HG02798 (cell line): ENCODE data around the gene ACKR3.

Experiments used
- ATAC-seq: cut with Tn5 transposase; IDR thresholded peaks from one replicate; pipeline ENCODE4 v1.9.1; 2021; ENCODE audit warnings: mild to moderate bottlenecking; ENCODE audit not compliant: unreplicated experiment, poor library complexity

The ACKR3 gene

DNA sequence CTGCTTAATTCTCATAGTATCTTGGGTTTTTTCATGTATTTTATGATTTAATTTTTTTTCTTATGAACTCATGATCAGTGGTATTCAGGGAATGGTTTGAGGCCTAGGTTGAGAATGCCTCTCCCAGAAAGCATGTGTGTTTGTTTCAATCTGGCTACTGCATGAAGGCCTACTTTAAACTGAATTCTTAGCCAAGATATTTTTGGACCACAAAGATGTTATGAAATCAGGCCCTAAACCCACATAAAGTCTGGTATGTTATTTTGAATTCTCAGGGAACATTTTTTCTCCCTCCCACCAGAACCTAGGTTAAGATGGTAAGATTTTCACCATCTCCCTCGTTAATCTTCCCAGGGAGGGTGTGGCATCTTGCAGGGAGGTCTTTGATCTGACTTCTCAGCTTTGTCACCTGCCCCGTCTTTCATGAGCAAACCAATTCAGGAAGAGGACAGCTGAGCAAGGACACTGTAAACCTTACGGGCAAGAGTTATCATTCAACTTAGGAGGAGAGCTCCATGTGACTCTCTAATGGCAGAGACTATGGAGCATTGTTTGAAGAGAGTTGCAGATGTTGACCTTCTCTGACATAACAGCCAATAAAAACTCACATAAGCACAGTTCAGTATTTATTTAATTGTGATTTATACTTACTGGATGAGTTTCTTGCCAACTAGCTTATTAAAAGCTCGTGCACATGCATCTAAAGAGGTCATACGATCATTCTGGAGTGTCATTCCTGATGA is 21.3 kb upstream of the ACKR3 start:
- ATAC-seq, result no peak

DNA sequence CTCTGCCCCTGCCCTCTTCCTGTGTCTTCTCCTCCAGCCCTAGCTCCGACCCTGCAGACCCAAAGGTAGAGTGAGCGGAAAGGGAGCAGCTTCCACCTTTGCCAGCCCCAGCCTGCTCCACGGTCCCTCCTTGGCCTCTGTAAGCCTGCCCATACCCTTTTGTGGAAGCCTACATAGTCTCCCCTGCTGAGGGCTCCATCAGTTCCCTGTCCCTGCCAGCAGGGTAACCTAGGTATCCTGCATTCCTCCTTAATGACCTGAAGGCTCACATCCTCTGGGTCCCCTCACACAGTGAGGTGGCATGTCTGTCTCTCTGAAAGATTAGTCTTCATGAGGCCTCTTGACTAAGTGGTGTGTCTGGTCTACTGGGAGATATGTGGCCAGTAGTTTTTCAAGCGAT is 20.5 kb upstream of the ACKR3 start:
- ATAC-seq, result no peak

DNA sequence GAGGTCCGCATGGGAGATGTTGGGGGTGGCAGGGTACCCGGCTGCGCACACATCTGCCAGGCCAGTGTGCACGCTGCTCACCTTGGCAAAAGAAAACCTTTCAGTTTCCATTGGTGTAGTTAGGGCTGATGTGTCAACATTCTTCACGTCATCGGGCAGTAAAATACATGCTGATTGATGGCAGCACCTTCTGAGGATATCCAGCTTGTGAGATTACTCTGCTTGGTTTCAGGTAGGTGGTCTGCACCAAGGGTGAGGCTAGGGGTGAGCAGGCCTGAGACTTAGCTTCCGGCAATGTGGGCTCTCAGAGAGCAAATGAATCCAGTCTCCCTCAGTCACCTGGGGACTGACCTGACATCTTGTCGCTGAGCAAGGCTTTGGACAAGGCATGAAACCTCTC is 19.3 kb upstream of the ACKR3 start:
- peak; percentile 13 for ATAC-seq

DNA sequence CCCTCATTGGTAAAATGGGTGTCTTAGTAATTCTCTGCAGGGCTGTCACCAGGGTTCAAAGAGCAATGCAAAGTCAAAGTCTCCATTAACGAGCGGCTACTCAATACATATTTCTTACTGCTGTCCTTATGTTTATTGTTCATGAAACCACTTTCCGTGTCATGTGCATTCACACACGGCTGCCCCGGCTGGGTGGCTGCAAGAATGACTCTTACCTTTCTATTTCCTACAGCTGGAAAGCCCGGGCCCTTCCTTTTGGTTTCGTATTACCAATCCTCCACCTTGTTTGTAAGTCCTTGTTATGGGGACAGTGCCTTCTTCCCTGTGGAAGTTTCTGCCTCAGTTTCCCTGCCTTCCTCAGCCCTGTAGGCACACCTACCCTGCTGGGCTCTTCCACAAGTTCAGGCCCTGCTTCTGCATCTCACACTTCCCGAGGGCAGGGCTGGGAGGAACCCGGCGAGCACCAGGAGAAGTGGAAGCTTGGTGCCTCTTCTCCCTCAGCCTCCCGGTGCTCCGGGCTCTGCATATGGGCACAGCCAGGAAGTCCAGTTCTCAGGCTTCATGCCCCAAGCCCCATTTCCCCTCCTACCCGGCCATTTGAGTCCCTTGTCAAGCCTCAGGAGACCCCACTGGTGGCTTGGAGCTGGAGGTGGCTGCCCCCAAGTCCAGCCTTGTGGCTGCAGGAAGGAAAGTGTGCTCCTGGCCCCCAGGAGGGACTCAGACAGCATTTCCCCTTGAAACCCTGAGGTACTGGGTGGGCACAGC is 18.7 kb upstream of the ACKR3 start:
- peak; percentile 56 for ATAC-seq

DNA sequence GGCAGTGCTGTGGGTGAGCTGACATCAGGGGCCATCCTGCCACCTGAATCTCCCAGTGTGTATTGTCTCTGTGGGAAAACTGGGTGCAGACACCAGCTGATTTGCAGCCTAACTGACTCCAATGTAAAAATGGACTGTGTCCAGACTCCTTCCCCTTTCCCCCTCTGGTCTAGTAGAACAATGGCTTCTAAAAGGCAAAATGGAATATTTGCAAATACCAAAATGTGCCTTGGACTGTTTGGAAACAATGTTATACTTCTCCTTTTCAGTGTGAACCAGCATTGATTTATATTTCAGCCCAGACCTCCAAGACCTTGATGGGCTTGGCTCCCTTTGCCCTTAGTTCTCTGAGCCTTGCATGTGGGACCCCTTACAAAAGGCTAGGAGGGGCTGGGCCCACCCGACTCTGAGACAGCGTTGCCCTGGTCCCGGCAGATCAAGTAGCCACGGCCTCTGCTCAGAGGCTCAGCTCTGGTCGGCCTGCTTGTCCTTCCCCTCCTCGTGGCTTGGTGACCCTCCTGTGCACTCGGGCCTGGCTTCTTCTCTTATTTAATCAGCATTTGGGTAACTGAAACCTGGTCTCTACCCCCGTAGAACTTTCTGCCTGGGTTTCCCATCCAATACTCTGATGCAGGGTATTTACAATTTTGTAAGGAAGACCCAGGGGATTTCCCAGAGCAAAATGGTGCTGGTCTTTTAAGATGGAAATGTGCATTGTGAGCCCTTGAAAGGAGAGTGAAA is 18.0 kb upstream of the ACKR3 start:
- ATAC-seq, result peak; percentile 35

DNA sequence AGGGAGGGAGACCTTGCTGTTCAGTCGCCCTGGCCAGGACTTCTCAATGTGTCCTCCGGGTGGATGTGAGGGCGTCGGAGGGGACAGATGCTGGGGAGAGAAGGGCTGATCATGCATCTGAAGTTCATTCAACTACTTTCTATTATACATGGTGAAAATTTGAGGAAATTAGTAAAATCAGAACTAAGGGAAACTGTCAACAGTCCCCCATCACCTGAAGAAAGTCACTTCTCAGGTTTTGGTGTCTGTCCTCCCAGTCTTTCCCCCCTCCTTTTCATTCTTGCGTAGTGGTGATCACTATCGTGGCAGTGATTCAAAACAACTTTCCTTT is 17.4 kb upstream of the ACKR3 start:
- ATAC-seq, result peak; percentile 14

DNA sequence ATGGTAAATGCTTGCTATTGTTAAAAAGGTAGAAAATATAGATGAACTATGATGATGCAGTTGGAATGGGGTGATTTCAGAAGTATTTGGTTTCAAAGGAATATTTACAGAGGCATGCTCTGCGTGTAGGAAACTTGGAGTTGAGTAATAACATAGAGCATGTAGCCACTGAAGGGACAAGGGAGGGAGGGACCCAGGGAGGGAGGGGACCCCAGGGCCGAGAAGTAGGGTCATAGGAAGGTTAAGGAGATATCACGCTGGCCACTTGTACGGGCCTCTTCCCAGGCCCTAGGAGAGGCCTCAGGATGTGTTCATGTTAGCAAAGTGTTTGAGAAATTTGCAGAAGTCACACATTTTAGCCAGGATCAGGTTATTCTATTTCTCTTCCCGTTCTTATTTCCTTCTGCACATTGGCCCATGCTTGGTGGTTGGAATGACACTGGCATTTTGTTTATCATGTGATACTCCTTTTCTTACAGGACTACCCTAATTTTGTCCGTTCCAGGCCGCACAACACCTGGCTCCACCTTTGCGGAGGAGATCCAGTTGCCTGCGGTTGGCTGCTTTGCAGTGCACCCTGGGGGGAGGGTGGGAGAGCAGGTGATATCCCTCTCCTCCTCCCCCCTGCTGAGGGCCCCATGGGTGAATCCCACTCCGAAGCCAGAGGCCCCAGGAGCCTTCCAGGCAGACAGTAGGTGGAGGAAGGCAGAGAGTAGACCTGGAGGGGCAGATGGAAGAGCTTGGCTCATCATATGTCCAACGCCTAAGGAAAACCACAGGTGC is 16.9 kb upstream of the ACKR3 start:
- ATAC-seq, result no peak

DNA sequence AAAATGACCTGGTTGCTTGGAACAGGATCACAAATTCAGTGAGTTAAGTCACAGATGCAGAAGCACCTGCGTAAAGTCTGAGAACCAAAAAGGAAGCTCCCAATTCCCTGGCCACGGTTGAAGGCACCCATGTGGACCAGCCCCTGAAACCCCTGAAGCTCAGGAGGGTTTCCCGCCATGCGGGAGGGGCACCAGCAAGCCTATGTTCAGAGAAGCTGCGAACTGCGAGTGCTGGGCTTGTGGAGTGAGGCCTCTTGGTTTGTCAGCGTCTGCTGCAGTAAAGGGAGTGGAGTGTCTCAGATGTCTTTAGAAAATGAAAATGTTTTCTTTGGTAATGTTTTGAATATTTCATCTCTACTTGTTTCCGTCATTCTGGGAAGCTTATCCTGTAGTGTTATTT is 16.1 kb upstream of the ACKR3 start:
- no peak for ATAC-seq

DNA sequence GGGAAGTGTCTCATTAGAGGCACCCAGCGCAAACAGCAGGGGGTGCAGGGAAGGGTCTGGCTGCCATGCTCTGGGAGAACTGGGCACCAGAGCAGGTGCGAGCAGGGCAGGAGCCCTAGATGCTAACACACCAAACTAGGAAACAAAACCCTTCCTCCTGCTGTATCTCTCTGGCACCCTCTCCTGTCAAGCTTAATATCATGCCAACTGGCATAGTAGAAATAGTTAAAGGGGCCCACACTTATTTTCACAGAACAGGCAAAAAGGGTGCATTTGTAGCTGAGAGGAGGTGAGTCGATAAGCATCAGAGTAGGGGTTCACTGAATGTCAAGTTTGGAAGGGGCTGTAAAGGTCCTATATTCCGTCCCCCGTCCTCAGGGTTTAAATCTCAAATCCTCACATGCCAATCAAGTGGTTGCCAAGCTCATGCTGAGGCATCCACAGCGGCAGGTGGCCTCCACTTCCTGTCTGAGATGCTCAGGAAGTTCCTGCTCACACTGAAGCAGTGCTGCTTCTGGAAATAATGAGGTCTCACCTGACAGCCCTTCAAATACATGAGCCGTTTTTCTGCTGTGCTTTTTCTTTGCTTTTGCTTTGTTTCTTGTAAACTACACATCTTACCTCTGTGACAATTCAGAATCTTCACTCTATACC is 14.9 kb upstream of the ACKR3 start:
- ATAC-seq, result no peak

DNA sequence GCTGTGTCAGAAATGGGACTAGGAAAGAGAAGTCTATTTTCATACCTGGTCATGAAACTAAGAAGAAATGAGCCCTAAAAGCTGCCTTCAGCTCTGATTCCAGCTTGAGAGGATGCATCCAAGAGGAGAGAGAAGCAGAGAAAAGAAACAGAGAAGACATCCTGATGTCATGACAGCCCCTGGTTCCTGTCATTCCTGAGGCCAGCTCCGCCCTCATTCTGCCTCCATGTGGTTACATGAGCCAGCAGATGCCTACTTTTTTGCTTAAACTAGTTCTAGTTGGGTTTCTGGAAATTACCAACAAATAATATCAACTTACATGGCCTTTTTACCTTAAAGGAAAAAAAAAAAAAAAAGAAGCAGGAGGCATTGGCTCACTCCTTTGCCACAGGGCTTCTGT is 14.1 kb upstream of the ACKR3 start:
- ATAC-seq, result no peak

DNA sequence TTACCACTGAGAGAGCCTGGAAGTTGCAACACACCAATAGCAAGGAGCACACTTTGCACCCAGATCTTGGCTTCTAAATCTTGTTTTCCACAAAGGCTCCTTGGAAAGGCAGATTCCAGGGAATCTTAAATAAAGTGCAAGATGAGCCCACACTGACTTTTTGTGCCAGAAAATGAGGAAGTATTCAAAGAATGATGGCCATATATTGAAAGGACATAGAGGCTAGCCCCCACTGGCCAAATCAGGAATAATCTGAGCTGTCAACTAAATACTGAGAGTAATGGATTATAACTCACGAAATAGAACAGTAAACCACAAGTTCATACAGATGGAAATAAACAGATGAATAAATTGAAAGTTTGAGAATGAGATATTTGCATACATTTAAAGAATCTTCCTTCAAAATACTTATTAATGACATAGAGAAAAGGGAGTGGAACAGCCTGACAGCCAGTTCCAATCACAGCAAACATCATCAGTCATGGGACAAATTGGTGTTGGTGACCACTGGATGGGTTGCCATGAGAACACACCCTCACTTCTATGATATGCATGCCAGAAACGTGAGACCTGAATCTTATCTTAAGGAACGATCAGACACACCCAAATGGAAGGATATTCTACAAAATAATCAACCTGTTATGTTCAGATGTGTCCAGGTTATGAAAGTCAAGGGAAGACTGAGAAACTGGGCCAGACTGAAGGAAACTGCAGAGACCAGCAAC is 12.2 kb upstream of the ACKR3 start:
- no peak for ATAC-seq

DNA sequence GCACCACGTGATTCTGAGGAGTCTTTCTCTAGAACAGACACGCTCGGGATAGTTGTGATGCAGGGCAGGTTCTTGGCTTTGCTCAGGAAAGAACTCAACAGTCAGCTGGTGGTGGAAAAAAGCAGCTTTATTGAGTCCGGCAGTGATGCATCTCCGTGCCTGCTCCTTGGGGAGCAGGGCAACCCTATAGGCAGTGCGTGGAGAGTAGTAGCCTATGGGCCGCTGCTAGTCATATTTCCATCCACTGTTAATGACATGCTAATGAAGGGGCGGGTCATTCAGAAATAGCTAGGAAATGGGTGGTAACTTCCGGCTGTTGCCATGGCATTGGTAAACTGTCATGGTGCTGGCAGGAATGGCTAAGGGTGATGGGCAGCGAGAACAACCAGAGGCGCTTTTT is 11.6 kb upstream of the ACKR3 start:
- no peak for ATAC-seq

DNA sequence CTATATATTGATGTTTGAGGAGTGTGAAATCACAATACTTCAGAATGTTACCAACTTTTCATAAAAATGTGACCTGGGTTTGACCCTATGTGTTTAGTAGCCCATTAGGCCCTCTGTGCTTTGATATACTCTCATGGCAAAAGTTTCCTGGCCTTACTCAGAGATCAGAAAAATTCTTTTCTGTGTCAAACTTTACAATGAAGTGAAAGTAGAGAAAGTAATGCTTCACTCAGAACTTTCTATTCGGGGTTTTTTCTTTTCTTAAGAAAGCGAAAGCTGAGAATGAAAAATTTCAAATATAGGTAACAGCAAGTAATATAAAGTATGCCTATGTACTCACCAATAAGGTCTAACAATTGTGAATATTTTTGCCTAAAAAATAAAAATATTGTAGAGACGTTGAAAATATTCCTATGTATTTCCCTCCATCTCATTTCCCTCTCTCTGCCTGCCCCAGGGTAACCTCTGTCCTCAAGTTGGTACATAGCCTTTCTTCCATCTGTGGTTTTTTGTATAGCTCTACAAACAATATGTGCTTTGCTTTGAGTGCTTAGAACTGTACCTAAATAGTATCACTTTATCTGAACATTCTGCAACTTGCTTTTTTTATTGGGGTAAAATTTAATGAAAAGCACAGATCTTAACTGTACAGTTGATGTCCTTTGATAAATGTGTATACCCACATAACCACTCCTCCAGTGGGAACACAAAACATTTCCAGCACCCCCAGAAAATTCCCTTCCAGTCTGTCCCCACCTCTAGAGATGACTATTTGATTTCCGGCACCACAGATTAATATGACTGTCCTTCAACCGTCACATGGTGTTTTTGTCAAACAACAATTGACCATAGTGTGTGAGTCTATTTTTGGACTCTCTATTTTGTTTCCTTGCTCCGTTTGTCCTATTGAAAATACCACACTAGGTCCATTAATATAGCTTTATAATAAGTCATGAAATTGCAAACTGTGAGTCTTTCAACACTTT is 10.3 kb upstream of the ACKR3 start:
- ATAC-seq, result no peak

DNA sequence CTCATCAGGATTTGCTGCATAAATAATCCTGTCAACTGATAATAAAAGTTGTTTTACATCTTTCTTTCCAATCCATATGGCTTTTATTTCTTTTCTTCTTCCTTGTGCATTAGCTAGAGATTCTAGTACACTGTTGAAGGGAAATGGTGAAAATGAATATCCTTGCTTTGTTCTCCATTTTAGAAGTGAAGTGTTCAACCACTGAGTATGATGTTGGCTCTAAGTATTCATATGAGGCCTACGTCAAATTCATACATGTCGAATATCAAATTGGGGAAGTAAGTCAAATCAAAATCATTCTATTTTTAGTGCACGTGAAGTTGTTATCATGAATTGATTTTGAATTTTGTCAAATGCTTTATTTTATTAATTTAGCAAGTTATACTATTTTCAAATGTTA is 7.8 kb upstream of the ACKR3 start:
- no peak for ATAC-seq

DNA sequence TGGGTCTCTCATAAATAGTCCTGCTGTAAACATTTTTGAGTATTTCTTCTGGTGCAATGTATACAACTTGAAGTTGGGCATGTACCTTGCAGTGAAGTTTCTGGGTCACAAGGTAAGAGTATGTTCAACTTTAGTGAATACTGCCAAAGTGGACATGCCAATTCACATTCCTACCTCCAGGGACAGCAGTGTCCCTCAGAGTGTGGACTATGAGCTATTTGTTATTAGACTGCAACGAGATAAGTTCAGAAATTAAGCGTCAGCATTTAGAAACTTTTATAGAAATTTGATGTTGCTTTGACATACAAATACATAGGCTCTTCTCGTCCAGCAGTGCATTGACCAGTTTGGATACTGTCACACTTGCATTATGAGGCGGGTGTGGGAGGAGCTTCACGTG is 7.2 kb upstream of the ACKR3 start:
- ATAC-seq, result no peak

DNA sequence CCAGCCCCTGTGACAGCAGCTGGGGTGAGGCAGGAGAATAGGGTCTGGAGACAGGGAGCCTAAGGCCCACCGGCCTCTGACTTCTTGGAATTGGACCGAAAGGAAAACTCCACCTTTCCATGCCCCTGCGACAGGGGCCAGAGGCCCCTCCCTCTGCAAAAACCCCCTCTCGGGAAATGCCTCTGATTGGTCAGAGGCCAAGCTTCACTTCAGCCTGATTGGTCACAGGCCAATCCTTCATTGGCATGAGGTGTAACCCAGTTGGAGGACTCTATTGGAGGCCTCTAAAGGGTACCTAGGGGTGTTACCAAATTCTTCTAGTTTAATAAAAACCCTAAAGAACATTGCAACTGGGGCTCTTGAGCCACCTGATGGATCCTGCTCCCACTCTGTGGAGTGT is 5.7 kb upstream of the ACKR3 start:
- no peak for ATAC-seq

DNA sequence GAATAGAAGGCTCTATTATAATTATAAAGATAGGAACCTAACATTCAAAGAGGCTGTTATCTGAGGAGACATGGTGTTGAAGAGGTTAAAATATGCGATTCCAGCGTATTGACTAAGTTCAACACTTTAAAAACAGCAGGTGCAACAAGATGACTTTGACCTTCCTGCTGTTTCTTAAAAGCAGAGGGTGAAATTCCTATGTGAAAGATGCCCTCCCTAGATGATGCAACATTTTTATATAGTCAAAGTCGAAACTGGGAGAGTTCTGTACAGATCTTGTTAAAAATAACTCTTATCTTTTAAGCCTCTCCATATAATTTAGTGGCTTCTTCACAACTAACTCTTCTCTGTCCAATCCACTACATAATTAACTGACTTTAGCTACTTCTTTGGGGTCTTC is 4.4 kb upstream of the ACKR3 start:
- ATAC-seq, result no peak

DNA sequence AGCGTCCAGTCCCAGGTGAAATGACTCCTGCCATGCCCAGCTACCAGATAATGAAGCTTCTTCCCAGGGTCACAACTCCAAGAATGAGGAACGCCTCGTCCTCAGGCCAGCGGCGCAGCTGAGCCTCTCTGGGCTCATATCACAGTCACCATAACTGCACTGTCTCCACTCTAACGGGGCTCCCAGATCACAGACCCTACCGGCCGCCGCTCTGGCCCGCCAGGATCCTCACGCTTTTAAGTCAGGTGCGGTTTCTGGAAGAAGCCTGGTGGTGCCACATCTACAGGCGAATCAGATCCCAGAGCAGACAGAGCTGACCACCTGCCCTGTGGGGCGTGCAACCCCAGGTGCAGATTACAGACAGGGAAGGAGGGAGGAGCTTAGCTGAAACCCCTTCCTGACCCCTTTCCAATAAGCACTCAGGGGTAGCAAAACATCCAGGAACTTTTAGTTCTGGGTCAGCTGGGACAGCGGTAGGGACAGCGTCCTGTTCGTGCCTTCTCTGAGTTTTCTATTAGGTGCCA is 3.7 kb upstream of the ACKR3 start:
- ATAC-seq, result no peak
